ENCODE results near the gene SLC2A4.

Gene SLC2A4

GRCh38 chr17:7281074-7281952, at the start of gene SLC2A4:
Gene SLC2A4, plus strand, starts transcription at chr17:7281718. Its CDS starts 217 bp downstream, at chr17:7281935.
- peak; percentile 99 for DNase-seq (ENCODE audit: insufficient read length, low spot score)
- FAIRE-seq: no peak
- TF ChIP-seq CTCF (IDR thresholded peaks at IDR 0.05; ENCODE audit: insufficient read depth, missing control alignments): no peak

- DNase-seq (ENCODE audit: insufficient read length, low spot score) (no peak), FAIRE-seq (no peak)
Measured at GRCh38 chr17:7232114-7232513, 49.4 kb upstream of the SLC2A4 start.

GRCh38 chr17:7233701-7234082, 47.8 kb upstream of the SLC2A4 start:
- no peak for DNase-seq (ENCODE audit: insufficient read length, low spot score)
- no peak for FAIRE-seq

More at GRCh38 chr17:7232114-7232513, 49.4 kb upstream of the SLC2A4 start:
- no peak for TF ChIP-seq CTCF (IDR thresholded peaks at IDR 0.05; ENCODE audit: insufficient read depth, missing control alignments)

GRCh38 chr17:7234083-7234951, 47.2 kb upstream of the SLC2A4 start, which contains the start of gene DVL2:
Gene DVL2, minus strand, starts transcription at chr17:7234517. Its CDS starts 255 bp downstream, at chr17:7234262.
- DNase-seq (ENCODE audit: insufficient read length, low spot score) (peak; percentile 99), FAIRE-seq (no peak)
- TF ChIP-seq CTCF (IDR thresholded peaks at IDR 0.05; ENCODE audit: insufficient read depth, missing control alignments): no peak

More at GRCh38 chr17:7233701-7234082, 47.8 kb upstream of the SLC2A4 start:
- TF ChIP-seq CTCF (IDR thresholded peaks at IDR 0.05; ENCODE audit: insufficient read depth, missing control alignments): no peak

GRCh38 chr17:7235693-7236665, 45.5 kb upstream of the SLC2A4 start:
- no peak for DNase-seq (ENCODE audit: insufficient read length, low spot score)
- TF ChIP-seq CTCF (IDR thresholded peaks at IDR 0.05; ENCODE audit: insufficient read depth, missing control alignments): no peak
- no peak for FAIRE-seq

GRCh38 chr17:7236808-7237207, 44.7 kb upstream of the SLC2A4 start:
- DNase-seq (ENCODE audit: insufficient read length, low spot score): no peak
- FAIRE-seq: no peak
- TF ChIP-seq CTCF (IDR thresholded peaks at IDR 0.05; ENCODE audit: insufficient read depth, missing control alignments): no peak
